HEK293T (cell line): ENCODE measurements around the gene FGF21.

Source experiments
- BHLHE40 ChIP-seq: fragments of 450-650 bp; IDR thresholded peaks from 2 replicates; pipeline ENCODE4 v1.6.1; 2016; ENCODE audit warnings: mild to moderate bottlenecking, moderate library complexity, borderline replicate concordance
- ELF4 ChIP-seq: fragments of 450-650 bp; IDR thresholded peaks from 2 replicates; pipeline ENCODE4 v1.6.1; 2017; ENCODE audit warnings: antibody characterized with exemption
- FOXA1 ChIP-seq: fragments of 450-650 bp; IDR thresholded peaks from 2 replicates; pipeline ENCODE4 v1.6.1; 2016; ENCODE audit warnings: mild to moderate bottlenecking
- PKNOX1 ChIP-seq: fragments of 450-650 bp; IDR thresholded peaks from 2 replicates; pipeline ENCODE4 v1.6.1; 2016
- SP1 ChIP-seq: fragments of 450-650 bp; IDR thresholded peaks from 2 replicates; pipeline ENCODE4 v1.6.1; 2017
- TARDBP ChIP-seq: fragments of 450-650 bp; IDR thresholded peaks from 2 replicates; pipeline ENCODE4 v1.6.1; 2016

GRCh38 chr19:48756686-48757085 is 1.4 kb downstream of the FGF21 start:
- TF ChIP-seq TARDBP, result no peak
- no peak for TF ChIP-seq ELF4
- TF ChIP-seq BHLHE40, result no peak
- TF ChIP-seq PKNOX1, result no peak
- TF ChIP-seq SP1, result no peak
- no peak for TF ChIP-seq FOXA1
